Measurements from ENCODE around the gene MAP2K2.

Gene MAP2K2

GRCh38 chr19:4124638-4125037, 716 bp upstream of the MAP2K2 start:
- TF ChIP-seq, protein P1, sequence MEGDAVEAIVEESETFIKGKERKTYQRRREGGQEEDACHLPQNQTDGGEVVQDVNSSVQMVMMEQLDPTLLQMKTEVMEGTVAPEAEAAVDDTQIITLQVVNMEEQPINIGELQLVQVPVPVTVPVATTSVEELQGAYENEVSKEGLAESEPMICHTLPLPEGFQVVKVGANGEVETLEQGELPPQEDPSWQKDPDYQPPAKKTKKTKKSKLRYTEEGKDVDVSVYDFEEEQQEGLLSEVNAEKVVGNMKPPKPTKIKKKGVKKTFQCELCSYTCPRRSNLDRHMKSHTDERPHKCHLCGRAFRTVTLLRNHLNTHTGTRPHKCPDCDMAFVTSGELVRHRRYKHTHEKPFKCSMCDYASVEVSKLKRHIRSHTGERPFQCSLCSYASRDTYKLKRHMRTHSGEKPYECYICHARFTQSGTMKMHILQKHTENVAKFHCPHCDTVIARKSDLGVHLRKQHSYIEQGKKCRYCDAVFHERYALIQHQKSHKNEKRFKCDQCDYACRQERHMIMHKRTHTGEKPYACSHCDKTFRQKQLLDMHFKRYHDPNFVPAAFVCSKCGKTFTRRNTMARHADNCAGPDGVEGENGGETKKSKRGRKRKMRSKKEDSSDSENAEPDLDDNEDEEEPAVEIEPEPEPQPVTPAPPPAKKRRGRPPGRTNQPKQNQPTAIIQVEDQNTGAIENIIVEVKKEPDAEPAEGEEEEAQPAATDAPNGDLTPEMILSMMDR (conservative IDR thresholded peaks at IDR 0.05; ENCODE audit: low read length): no peak

DNA sequence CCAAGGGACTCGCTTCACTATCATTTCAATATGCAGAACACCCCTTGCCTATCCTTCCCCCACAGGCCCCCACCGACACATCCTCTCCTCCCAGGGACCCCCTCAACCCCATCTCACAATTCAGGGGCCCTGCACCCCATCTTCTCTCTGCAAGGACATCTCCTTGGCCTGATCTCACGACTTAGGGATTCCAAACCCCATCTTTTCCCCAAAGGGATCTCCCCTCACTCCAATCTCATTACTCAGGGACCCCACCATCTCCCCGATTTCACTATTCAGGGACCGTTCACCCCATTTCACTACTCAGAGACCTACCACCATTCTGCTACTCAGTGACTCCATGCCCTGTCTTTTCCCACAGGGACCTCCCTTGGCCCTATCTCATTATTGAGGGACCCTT, 1.4 kb downstream of the MAP2K2 start:
- H3K4me3 ChIP-seq (ENCODE audit: low read length): peak overlapping the region; percentile 70
- TF ChIP-seq, protein P1 (conservative IDR thresholded peaks at IDR 0.05; ENCODE audit: low read length): no peak
- no peak for DNase-seq (ENCODE audit: low read depth)

More at GRCh38 chr19:4124638-4125037, 716 bp upstream of the MAP2K2 start:
- no peak for DNase-seq (ENCODE audit: low read depth)
- no peak overlapping the region; the same call in 1 of the 2 replicates for H3K4me3 ChIP-seq (ENCODE audit: low read length)

DNA sequence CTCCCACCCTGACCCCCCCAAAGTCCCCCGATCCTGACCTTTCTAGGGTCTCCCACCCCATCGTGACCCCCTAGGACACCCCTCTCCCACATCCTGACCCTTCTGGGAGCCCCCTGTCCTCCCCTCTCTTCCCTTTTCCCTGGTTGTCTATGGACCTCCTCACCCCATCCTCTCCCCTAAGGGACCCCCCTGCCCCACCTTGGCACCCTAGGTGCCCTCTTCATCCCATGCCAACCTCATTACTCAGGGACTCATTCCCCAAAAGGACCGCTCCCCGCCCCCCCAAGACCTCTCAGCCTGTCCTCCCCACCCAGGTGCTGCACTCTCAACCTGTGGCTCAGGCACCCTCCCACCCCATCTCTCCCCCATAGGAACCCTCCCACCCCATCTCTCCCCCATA, 2.1 kb downstream of the MAP2K2 start:
- no peak for DNase-seq (ENCODE audit: low read depth)
- H3K4me3 ChIP-seq (ENCODE audit: low read length): no peak overlapping the region
- TF ChIP-seq, protein P1 (conservative IDR thresholded peaks at IDR 0.05; ENCODE audit: low read length): no peak

GRCh38 chr19:4121273-4121612, 2.7 kb downstream of the MAP2K2 start:
- no peak for DNase-seq (ENCODE audit: low read depth)
- TF ChIP-seq, protein P1 (conservative IDR thresholded peaks at IDR 0.05; ENCODE audit: low read length): no peak
- H3K4me3 ChIP-seq (ENCODE audit: low read length): no peak overlapping the region

DNA sequence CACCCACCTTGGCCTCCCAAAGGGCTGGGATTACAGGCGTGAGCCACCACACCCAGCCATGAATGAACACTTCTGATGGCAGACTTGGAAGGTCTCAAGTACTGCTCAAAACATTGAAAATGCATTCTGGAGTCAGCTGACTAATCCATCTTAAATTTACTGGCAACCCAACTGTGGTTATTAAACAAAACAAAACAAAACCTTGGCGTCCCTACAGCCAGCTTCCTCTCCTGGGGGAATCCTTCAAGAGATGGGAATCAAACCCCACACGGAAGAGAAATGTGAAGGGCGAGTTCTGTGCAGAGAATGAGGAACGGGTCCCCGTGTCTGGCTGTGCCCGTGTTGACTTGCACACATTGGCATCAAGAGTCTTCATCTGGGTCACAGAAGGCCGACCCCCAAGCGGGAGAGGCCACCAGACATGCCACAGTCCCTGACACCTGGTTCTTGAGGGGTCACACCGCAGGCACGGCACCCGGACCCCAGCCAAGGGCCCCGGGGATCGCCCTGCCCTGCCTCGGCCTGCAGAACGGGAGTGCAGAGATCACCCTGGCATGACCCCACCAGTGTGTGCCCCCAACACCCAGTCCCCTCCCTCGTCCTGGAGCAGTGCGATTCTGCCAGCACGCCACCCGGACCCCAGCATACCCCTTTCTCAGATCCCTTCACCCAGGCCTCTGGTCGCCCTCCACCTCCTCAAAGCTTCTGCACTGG, 3.2 kb downstream of the MAP2K2 start:
- DNase-seq (ENCODE audit: low read depth): peak; percentile 72
- no peak overlapping the region for H3K4me3 ChIP-seq (ENCODE audit: low read length)
- TF ChIP-seq, protein P1 (conservative IDR thresholded peaks at IDR 0.05; ENCODE audit: low read length): no peak

GRCh38 chr19:4119763-4120162, 4.2 kb downstream of the MAP2K2 start:
- H3K4me3 ChIP-seq (ENCODE audit: low read length): no peak overlapping the region
- TF ChIP-seq, protein P1 (conservative IDR thresholded peaks at IDR 0.05; ENCODE audit: low read length): no peak
- DNase-seq (ENCODE audit: low read depth): no peak

GRCh38 chr19:4115818-4116385, 8.0 kb downstream of the MAP2K2 start:
- no peak for DNase-seq (ENCODE audit: low read depth)
- TF ChIP-seq, protein P1 (conservative IDR thresholded peaks at IDR 0.05; ENCODE audit: low read length): no peak
- no peak overlapping the region for H3K4me3 ChIP-seq (ENCODE audit: low read length)
